NCI-H2171 (cell line): ENCODE measurements around the gene BPIFA3.

ENCODE experiments used
- DNase-seq: peaks from one replicate; lab custom pipeline; 2025; lab: John Stamatoyannopoulos, UW

Gene BPIFA3

GRCh38 chr20:33224399-33224798 is 7.2 kb downstream of the BPIFA3 start:
- DNase-seq, result no peak

GRCh38 chr20:33229843-33230242 is 12.7 kb downstream of the BPIFA3 start:
- no peak for DNase-seq

- DNase-seq, result no peak
Observed at GRCh38 chr20:33231237-33231636, 14.1 kb downstream of the BPIFA3 start.

- peak; percentile 33 for DNase-seq
Observed at GRCh38 chr20:33232486-33233072, 15.4 kb downstream of the BPIFA3 start.

GRCh38 chr20:33233129-33233774 is 16.1 kb downstream of the BPIFA3 start:
- DNase-seq, result peak; percentile 86

- no peak for DNase-seq
Observed at GRCh38 chr20:33234050-33234449, 16.9 kb downstream of the BPIFA3 start.

- DNase-seq, result no peak
Observed at GRCh38 chr20:33235696-33236095, 18.5 kb downstream of the BPIFA3 start, which contains the start of gene BPIFA1. Gene BPIFA1, plus strand, starts transcription at chr20:33235996. Its CDS starts 1,716 bp downstream, at chr20:33237712.

GRCh38 chr20:33236351-33236750 is 19.2 kb downstream of the BPIFA3 start:
- no peak for DNase-seq

GRCh38 chr20:33237989-33238388 is 20.8 kb downstream of the BPIFA3 start:
- no peak for DNase-seq

GRCh38 chr20:33239418-33239817 is 22.3 kb downstream of the BPIFA3 start:
- DNase-seq, result no peak

- DNase-seq, result no peak
Observed at GRCh38 chr20:33239979-33240736, 23.0 kb downstream of the BPIFA3 start.

- DNase-seq, result no peak
Observed at GRCh38 chr20:33240923-33241322, 23.8 kb downstream of the BPIFA3 start.

GRCh38 chr20:33242319-33243100 is 25.4 kb downstream of the BPIFA3 start:
- no peak for DNase-seq

- no peak for DNase-seq
Observed at GRCh38 chr20:33246077-33246476, 28.9 kb downstream of the BPIFA3 start.

GRCh38 chr20:33249456-33249855 is 32.3 kb downstream of the BPIFA3 start:
- DNase-seq, result peak; percentile 88

- DNase-seq, result peak; percentile 99
Observed at GRCh38 chr20:33250666-33251065, 33.5 kb downstream of the BPIFA3 start.

GRCh38 chr20:33251496-33251895 is 34.3 kb downstream of the BPIFA3 start:
- peak; percentile 10 for DNase-seq

- DNase-seq, result no peak
Observed at GRCh38 chr20:33252460-33252859, 35.3 kb downstream of the BPIFA3 start.

- DNase-seq, result no peak
Observed at GRCh38 chr20:33255005-33255404, 37.9 kb downstream of the BPIFA3 start.

- no peak for DNase-seq
Observed at GRCh38 chr20:33257237-33257636, 40.1 kb downstream of the BPIFA3 start.

GRCh38 chr20:33259371-33259770 is 42.2 kb downstream of the BPIFA3 start:
- no peak for DNase-seq

GRCh38 chr20:33261465-33261864 is 44.3 kb downstream of the BPIFA3 start:
- DNase-seq, result peak; percentile 16
